Smooth muscle cell (in vitro differentiated cells): ENCODE data around the gene RALA. TPM values are rescaled to one million over a fixed set of nuclear protein-coding genes. Genes with fewer than 3 reads are reported as not detected.

Source experiments
- DNase-seq: peaks from one replicate; lab custom pipeline; 2025; ENCODE audit not compliant: unreplicated experiment; lab: John Stamatoyannopoulos, UW
- H2AFZ ChIP-seq: fragments of 200-600 bp; sonication (generic); 2 replicates; pipeline ENCODE4 v1.6.0; 2016; ENCODE audit warnings: antibody characterized with exemption, low read depth, mild to moderate bottlenecking
- H3F3A ChIP-seq: fragments of 200-600 bp; sonication (generic); 2 replicates; pipeline ENCODE4 v1.6.0; 2017; ENCODE audit warnings: antibody characterized with exemption, low read depth
- H3K27ac ChIP-seq: fragments of 200-600 bp; sonication (generic); 2 replicates; pipeline ENCODE4 v1.5.1; 2016; ENCODE audit warnings: low read depth, mild to moderate bottlenecking
- H3K27me3 ChIP-seq: fragments of 200-600 bp; sonication (generic); 2 replicates; pipeline ENCODE4 v1.6.1; 2016; ENCODE audit warnings: low read depth, mild to moderate bottlenecking
- H3K36me3 ChIP-seq: fragments of 200-600 bp; sonication (generic); 2 replicates; pipeline ENCODE4 v1.5.1; 2016; ENCODE audit warnings: low read depth
- H3K4me1 ChIP-seq: fragments of 200-600 bp; sonication (generic); 2 replicates; pipeline ENCODE4 v1.5.1; 2016; ENCODE audit warnings: low read depth
- H3K4me2 ChIP-seq: fragments of 200-600 bp; sonication (generic); 2 replicates; pipeline ENCODE4 v1.6.0; 2016; ENCODE audit warnings: mild to moderate bottlenecking
- H3K4me3 ChIP-seq: fragments of 200-600 bp; sonication (generic); 2 replicates; pipeline ENCODE4 v1.5.1; 2016; ENCODE audit warnings: mild to moderate bottlenecking
- H3K79me2 ChIP-seq: fragments of 200-600 bp; sonication (generic); 2 replicates; pipeline ENCODE4 v1.6.0; 2016; ENCODE audit warnings: low read depth, mild to moderate bottlenecking
- H3K9ac ChIP-seq: fragments of 200-600 bp; sonication (generic); 2 replicates; pipeline ENCODE4 v1.6.0; 2016; ENCODE audit warnings: low read depth
- H3K9me3 ChIP-seq: fragments of 200-600 bp; sonication (generic); replicated peaks from 2 replicates; pipeline ENCODE4 v1.5.1; 2016; ENCODE audit warnings: low read depth
- H4K20me1 ChIP-seq: fragments of 200-600 bp; sonication (generic); 2 replicates; pipeline ENCODE4 v1.6.0; 2016; ENCODE audit warnings: low read depth
- WGBS: methylation state at CpG from one replicate; pipeline ENCODE4 v1.1.7; 2016; ENCODE audit warnings: low lambda C conversion rate; 5-methylcytosine and 5-hydroxymethylcytosine counted together
- polyA plus RNA-seq: library from polyadenylated mRNA; unstranded; fragments of >200 nt; fragmentation: Nextera tagmentation; extraction: Ambion mirVana; gene quantifications from 2 replicates; pipeline ENCODE4 v1.2.1, GENCODE V29; 2016
- total RNA-seq: library from RNA; depleted of rRNA; stranded (reverse); fragments of >200 nt; gene quantifications from 2 replicates; pipeline ENCODE4 v1.2.3, GENCODE V29; 2014
- TF ChIP-seq, protein P1 (sequence below): fragments of 200-600 bp; sonication (generic); IDR thresholded peaks from 2 replicates; pipeline ENCODE4 v1.5.1; 2017; ENCODE audit warnings: borderline replicate concordance, mild to moderate bottlenecking, antibody characterized with exemption; ENCODE audit not compliant: insufficient read depth, poor library complexity, severe bottlenecking

The RALA gene
- total and polyA plus RNA-seq, 2 experiments from 2014 or later: 19.5 to 42.8 TPM

- Histone ChIP-seq H3F3A (no peaks in the 10 kb centered on the region), H4K20me1 (peaks cover 100% of the 10 kb centered on the region), H3K79me2 (peaks cover 88% of the 10 kb centered on the region), H3K9me3 (no peaks in the 10 kb centered on the region), H3K27ac (no peak overlapping the region), H3K9ac (no peak overlapping the region), H3K4me1 (peaks cover 12% of the 10 kb centered on the region), H3K4me3 (no peak overlapping the region), H2AFZ (no peak overlapping the region), H3K27me3 (no peaks in the 10 kb centered on the region), H3K4me2 (no peak overlapping the region), H3K36me3 (no peaks in the 10 kb centered on the region)
- DNase-seq: no peak
- TF ChIP-seq, protein P1, sequence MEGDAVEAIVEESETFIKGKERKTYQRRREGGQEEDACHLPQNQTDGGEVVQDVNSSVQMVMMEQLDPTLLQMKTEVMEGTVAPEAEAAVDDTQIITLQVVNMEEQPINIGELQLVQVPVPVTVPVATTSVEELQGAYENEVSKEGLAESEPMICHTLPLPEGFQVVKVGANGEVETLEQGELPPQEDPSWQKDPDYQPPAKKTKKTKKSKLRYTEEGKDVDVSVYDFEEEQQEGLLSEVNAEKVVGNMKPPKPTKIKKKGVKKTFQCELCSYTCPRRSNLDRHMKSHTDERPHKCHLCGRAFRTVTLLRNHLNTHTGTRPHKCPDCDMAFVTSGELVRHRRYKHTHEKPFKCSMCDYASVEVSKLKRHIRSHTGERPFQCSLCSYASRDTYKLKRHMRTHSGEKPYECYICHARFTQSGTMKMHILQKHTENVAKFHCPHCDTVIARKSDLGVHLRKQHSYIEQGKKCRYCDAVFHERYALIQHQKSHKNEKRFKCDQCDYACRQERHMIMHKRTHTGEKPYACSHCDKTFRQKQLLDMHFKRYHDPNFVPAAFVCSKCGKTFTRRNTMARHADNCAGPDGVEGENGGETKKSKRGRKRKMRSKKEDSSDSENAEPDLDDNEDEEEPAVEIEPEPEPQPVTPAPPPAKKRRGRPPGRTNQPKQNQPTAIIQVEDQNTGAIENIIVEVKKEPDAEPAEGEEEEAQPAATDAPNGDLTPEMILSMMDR: no peak
- 97% methylated on average over 5 of the region's 5 CpGs for whole genome bisulfite sequencing
Observed at GRCh38 chr7:39645482-39646407, 22.4 kb downstream of the RALA start.

- peaks cover 100% of the 10 kb centered on the region for H4K20me1 ChIP-seq
- no peaks in the 10 kb centered on the region for H3K9me3 ChIP-seq
- DNase-seq: no peak
- peaks cover 84% of the 10 kb centered on the region for H3K79me2 ChIP-seq
- no peaks in the 10 kb centered on the region for H3K4me1 ChIP-seq
- H3F3A ChIP-seq: no peaks in the 10 kb centered on the region
- no peak overlapping the region for H3K9ac ChIP-seq
- TF ChIP-seq, protein P1: no peak
- H3K36me3 ChIP-seq: no peaks in the 10 kb centered on the region
- H3K4me3 ChIP-seq: no peak overlapping the region
- no peaks in the 10 kb centered on the region for H3K27me3 ChIP-seq
- H2AFZ ChIP-seq: no peak overlapping the region
- H3K27ac ChIP-seq: no peak overlapping the region
- H3K4me2 ChIP-seq: no peak overlapping the region
Observed at GRCh38 chr7:39647816-39648215, 24.4 kb downstream of the RALA start.

DNA sequence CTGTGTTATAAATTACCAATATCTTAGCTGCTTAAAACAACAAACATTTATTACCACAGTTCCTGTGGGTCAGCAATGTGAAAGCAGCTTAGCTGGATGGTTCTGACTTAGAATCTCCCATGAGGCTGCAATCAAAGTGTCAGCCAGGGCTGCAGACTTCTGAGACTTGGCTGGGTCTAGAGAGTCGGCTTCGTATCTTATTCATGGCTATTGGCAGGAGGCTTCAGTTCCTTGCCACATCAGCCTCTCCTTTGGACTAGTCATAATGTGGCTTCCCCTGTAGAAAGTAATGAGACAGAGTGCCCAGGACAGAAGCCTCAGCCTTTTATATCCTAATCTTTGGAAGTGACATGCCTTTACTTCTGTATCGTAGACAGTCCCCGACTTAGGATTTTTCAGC lies 27.3 kb downstream of the RALA start:
- 92% methylated on average over 4 of the region's 4 CpGs for WGBS
- Histone ChIP-seq H2AFZ (no peak overlapping the region), H3F3A (no peaks in the 10 kb centered on the region), H3K36me3 (peaks cover 4% of the 10 kb centered on the region), H3K27ac (no peak overlapping the region), H3K9ac (no peak overlapping the region), H3K79me2 (peaks cover 80% of the 10 kb centered on the region), H3K4me1 (no peaks in the 10 kb centered on the region), H4K20me1 (peaks cover 87% of the 10 kb centered on the region), H3K4me2 (no peak overlapping the region), H3K9me3 (no peaks in the 10 kb centered on the region), H3K27me3 (no peaks in the 10 kb centered on the region), H3K4me3 (no peak overlapping the region)
- TF ChIP-seq, protein P1: no peak
- no peak for DNase-seq

- Histone ChIP-seq H3K4me1 (no peaks in the 10 kb centered on the region), H3K4me2 (no peak overlapping the region), H3K79me2 (peaks cover 80% of the 10 kb centered on the region), H3K9ac (no peak overlapping the region), H2AFZ (no peak overlapping the region), H3K27me3 (no peaks in the 10 kb centered on the region), H3K4me3 (no peak overlapping the region), H3K9me3 (no peaks in the 10 kb centered on the region), H3K36me3 (peaks cover 4% of the 10 kb centered on the region), H3F3A (no peaks in the 10 kb centered on the region), H4K20me1 (peaks cover 87% of the 10 kb centered on the region), H3K27ac (no peak overlapping the region)
- no peak for DNase-seq
- TF ChIP-seq, protein P1: no peak
- WGBS: 98% methylated on average over 3 of the region's 3 CpGs
Observed at GRCh38 chr7:39651265-39651664, 27.9 kb downstream of the RALA start.
